ENCODE data around the gene CCDC106.

- no peak for TF ChIP-seq NFRKB (IDR thresholded peaks at IDR 0.05)
- TF ChIP-seq TARDBP (IDR thresholded peaks at IDR 0.05), result no peak
These were observed 7.6 kb downstream of the CCDC106 start for GRCh38 chr19:55655648-55656040.

Data from HEK293T (cell line).